Measurements from ENCODE around the gene TEX2.

Gene TEX2

GRCh38 chr17:64107500-64108236, 155.4 kb downstream of the TEX2 start:
- no peak for DNase-seq

- no peak for DNase-seq
Measured at GRCh38 chr17:64106918-64107317, 156.1 kb downstream of the TEX2 start.

- DNase-seq = no peak
Measured at GRCh38 chr17:64103391-64104364, 159.4 kb downstream of the TEX2 start.

- no peak for DNase-seq
Measured at GRCh38 chr17:64102627-64103390, 160.3 kb downstream of the TEX2 start.

GRCh38 chr17:64099543-64099942, 163.5 kb downstream of the TEX2 start:
- DNase-seq = no peak
